ENCODE data around the gene CEP290. TPM values are rescaled to one million over a fixed set of nuclear protein-coding genes. Genes with fewer than 3 reads are reported as not detected.
A peak's percentile ranks its signal among the peaks of the same experiment; 100 is the strongest.

The CEP290 gene
- total RNA-seq, 1 donor from 2014 or later = 6.6 TPM

DNA sequence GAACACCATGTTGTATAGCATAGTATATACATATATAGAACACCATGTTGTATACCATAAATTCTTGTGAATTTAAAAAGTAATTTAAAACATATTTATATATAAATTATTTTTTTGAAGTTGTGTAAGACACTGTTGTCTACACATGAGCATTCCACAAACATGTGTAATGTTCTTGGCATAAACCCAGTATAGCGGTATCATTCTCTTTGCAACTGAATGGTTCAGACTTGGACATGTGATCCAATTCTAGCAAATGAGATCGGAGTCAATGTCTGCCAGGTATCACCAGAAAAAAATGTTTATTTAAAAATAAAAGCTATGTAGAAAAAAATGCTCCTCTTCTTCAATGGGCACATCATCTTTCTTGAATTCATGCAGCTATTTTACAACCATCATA is 33.9 kb downstream of the CEP290 start:
- TF ChIP-seq, protein P1, sequence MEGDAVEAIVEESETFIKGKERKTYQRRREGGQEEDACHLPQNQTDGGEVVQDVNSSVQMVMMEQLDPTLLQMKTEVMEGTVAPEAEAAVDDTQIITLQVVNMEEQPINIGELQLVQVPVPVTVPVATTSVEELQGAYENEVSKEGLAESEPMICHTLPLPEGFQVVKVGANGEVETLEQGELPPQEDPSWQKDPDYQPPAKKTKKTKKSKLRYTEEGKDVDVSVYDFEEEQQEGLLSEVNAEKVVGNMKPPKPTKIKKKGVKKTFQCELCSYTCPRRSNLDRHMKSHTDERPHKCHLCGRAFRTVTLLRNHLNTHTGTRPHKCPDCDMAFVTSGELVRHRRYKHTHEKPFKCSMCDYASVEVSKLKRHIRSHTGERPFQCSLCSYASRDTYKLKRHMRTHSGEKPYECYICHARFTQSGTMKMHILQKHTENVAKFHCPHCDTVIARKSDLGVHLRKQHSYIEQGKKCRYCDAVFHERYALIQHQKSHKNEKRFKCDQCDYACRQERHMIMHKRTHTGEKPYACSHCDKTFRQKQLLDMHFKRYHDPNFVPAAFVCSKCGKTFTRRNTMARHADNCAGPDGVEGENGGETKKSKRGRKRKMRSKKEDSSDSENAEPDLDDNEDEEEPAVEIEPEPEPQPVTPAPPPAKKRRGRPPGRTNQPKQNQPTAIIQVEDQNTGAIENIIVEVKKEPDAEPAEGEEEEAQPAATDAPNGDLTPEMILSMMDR (IDR thresholded peaks at IDR 0.05; ENCODE audit: insufficient read depth, low read length, severe bottlenecking) = no peak
- H3K36me3 ChIP-seq (ENCODE audit: control insufficient read depth, insufficient read depth, low read length) = peaks cover 4% of the 10 kb centered on the region
- H3K4me3 ChIP-seq (ENCODE audit: low read depth, low read length) = no peak overlapping the region
- H3K27me3 ChIP-seq (ENCODE audit: control insufficient read depth, insufficient read depth, low read length) = no peaks in the 10 kb centered on the region
- no peak for FAIRE-seq
- peak; percentile 23 for DNase-seq (ENCODE audit: low read depth)

DNA sequence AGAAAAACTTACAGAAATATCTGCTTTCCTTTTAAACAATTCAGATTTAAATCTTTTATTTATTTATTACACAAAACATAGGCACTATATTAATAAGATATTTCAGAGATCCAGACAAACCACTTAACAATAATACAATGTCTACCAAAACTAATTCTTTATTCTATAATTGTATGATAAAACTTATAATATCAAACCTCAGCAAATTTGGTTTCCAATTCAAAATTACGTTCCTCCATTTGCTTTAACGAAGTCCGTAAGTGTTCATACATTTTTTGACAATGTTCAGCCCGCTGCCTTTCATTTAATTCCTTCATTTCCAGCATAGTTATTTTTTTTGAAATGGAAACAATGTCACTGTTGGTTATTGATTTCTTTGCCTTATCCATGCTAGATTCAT is 48.3 kb downstream of the CEP290 start:
- no peak overlapping the region for H3K4me3 ChIP-seq (ENCODE audit: low read depth, low read length)
- DNase-seq (ENCODE audit: low read depth) (no peak), FAIRE-seq (no peak)
- TF ChIP-seq, protein P1 (IDR thresholded peaks at IDR 0.05; ENCODE audit: insufficient read depth, low read length, severe bottlenecking) = no peak
- H3K36me3 ChIP-seq (ENCODE audit: control insufficient read depth, insufficient read depth, low read length) = no peaks in the 10 kb centered on the region
- H3K27me3 ChIP-seq (ENCODE audit: control insufficient read depth, insufficient read depth, low read length) = no peaks in the 10 kb centered on the region

DNA sequence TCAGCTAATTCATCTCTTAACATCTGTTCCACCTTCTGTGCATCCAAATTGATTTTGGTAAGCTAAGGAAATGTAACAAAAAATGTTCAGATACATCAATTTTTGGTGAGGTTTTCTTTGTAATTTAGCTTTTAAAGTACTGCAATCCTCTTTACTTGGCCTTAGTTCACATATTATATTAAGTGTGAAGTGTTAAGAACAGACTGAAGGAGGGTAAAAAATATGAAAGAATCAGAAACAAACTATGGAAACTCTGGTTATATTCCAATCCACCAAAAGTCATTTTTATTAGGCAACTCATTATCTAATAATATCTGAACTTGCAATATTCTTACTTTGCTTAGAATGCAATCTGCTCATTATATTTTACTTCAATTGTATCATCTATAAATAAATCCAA is 49.1 kb downstream of the CEP290 start:
- TF ChIP-seq, protein P1 (IDR thresholded peaks at IDR 0.05; ENCODE audit: insufficient read depth, low read length, severe bottlenecking) = no peak

DNA sequence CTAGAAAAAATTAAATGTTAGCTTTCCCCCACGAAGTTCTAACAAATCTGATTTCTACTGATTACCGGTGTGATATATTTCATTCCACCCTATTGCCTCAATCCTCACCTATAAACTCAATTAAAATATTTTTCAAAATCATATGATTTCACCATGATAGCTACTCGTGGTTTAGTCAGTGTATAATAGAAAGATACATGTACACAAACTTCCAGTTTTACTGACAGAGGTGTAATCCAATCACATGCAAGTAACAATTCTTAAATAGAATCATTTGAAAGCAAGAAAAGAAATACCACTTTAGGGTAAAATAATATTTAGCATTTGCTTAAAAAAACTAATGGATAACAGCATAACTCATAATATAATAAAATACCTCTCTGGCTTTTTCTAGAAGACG is 57.7 kb downstream of the CEP290 start:
- Histone ChIP-seq H3K36me3 (ENCODE audit: control insufficient read depth, insufficient read depth, low read length) (no peaks in the 10 kb centered on the region), H3K27me3 (ENCODE audit: control insufficient read depth, insufficient read depth, low read length) (no peaks in the 10 kb centered on the region), H3K4me3 (ENCODE audit: low read depth, low read length) (no peak overlapping the region)
- TF ChIP-seq, protein P1 (IDR thresholded peaks at IDR 0.05; ENCODE audit: insufficient read depth, low read length, severe bottlenecking) = no peak
- FAIRE-seq (no peak), DNase-seq (ENCODE audit: low read depth) (no peak)

More for the DNA sequence above, 49.1 kb downstream of the CEP290 start:
- Histone ChIP-seq H3K4me3 (ENCODE audit: low read depth, low read length) (no peak overlapping the region), H3K36me3 (ENCODE audit: control insufficient read depth, insufficient read depth, low read length) (no peaks in the 10 kb centered on the region), H3K27me3 (ENCODE audit: control insufficient read depth, insufficient read depth, low read length) (no peaks in the 10 kb centered on the region)
- no peak for FAIRE-seq
- no peak for DNase-seq (ENCODE audit: low read depth)

DNA sequence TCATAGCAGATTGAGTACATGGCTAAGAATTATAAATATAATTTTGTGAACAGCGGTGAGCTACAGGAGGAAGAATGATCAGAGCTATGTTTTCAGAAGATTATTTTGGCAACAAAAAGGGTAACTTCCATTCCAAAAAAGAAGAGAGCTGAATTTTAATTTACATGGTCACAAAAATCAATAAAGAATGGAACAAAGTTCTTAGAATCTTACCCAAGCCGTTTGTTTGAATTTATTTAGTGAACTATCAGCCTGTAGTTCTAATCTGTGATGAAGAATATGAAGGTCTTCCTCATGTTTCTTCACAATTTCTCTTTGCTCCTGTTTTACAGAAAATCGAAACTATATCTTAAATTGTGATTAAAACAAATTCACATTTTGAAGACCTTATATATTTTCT is 58.3 kb downstream of the CEP290 start:
- DNase-seq (ENCODE audit: low read depth) = no peak
- TF ChIP-seq, protein P1 (IDR thresholded peaks at IDR 0.05; ENCODE audit: insufficient read depth, low read length, severe bottlenecking) = no peak
- Histone ChIP-seq H3K36me3 (ENCODE audit: control insufficient read depth, insufficient read depth, low read length) (no peaks in the 10 kb centered on the region), H3K4me3 (ENCODE audit: low read depth, low read length) (no peak overlapping the region), H3K27me3 (ENCODE audit: control insufficient read depth, insufficient read depth, low read length) (no peaks in the 10 kb centered on the region)
- no peak for FAIRE-seq

DNA sequence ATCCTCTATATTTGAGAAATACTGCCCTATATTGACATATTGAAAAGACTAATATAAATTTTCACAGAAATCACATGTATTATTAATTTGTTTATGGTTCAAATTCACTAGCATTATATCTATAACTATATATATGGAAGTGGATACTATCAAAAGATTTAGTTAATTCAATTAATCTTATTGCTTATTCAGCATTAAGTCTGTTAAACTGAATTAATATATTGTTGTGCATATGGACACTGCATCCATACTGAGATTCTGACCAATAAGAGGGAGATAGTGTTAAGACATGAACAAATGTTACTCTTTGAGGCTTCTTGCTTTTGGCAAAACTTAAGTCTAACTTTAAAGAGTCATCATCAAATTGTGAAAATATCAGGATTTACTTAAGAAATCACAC is 60.6 kb downstream of the CEP290 start:
- H3K36me3 ChIP-seq (ENCODE audit: control insufficient read depth, insufficient read depth, low read length) = no peaks in the 10 kb centered on the region
- no peak for DNase-seq (ENCODE audit: low read depth)
- FAIRE-seq = no peak

More for the DNA sequence above, 60.6 kb downstream of the CEP290 start:
- Histone ChIP-seq H3K4me3 (ENCODE audit: low read depth, low read length) (no peak overlapping the region), H3K27me3 (ENCODE audit: control insufficient read depth, insufficient read depth, low read length) (no peaks in the 10 kb centered on the region)
- TF ChIP-seq, protein P1 (IDR thresholded peaks at IDR 0.05; ENCODE audit: insufficient read depth, low read length, severe bottlenecking) = no peak
